ENCODE measurements around the gene BRSK2. TPM values are rescaled to one million over a fixed set of nuclear protein-coding genes. Genes with fewer than 3 reads are reported as not detected.

BRSK2 gene
- total and polyA plus RNA-seq, 2 experiments from 2014 or later: 4.7 to 13.6 TPM

DNA sequence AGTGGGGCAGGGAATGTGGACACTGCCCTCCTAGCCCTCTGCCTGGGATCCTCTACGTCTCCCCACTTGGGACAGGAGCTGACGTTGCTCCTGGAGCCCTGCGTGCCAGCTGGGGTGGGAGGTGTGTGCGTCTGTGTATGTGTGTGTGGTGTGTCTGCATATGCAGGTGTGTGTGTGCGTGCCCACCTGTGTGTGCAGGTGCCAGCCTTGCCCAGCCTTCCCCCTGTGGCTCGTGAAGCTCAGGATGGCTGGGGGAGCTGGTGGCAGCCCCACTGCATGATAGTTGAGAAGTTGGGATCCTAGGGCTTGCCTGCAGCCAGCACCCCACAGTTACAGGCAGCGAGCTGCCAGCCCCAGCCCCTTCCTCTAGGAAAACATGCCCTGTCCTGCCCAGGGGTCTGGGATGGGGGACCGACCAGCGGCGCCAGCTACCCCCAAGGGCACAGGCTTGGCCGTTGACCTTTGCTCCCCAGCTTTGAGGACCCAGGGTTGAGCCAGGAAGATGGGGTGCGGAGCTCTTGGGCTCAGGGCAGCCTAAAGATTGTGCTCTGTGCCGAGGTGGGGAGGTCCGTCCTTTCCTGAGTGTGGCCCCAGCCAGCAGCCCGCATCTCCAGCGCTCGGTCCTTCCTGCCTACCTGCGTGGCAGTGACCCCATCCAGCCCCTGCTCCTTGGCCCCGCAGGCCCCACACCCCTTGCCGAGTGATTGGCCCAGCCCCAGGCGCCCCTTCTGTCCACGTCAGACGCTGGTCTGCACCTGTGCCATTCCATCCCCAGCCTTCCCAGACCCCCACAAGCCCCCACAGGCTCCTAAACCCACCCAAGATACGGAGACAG, 15.7 kb downstream of the BRSK2 start:
- Histone ChIP-seq H2AFZ (no peak overlapping the region), H4K20me1 (ENCODE audit: insufficient read depth, poor library complexity, severe bottlenecking) (peaks cover 5% of the 10 kb centered on the region), H3K36me3 (replicated peaks; ENCODE audit: insufficient read depth, low read depth) (no peaks in the 10 kb centered on the region), H3K9me2 (replicated peaks; ENCODE audit: insufficient read depth) (no peaks in the 10 kb centered on the region), H3K4me2 (no peak overlapping the region), H3K27ac (no peak overlapping the region), H3K79me2 (no peaks in the 10 kb centered on the region), H3K4me3 (no peak overlapping the region), H3K4me1 (ENCODE audit: insufficient read depth) (peaks cover 2% of the 10 kb centered on the region), H3K9me3 (ENCODE audit: low read depth) (no peaks in the 10 kb centered on the region), H3K27me3 (no peaks in the 10 kb centered on the region)
- TF ChIP-seq EZH2 (IDR thresholded peaks at IDR 0.05; ENCODE audit: borderline replicate concordance): no peak
- TF ChIP-seq, protein P1, sequence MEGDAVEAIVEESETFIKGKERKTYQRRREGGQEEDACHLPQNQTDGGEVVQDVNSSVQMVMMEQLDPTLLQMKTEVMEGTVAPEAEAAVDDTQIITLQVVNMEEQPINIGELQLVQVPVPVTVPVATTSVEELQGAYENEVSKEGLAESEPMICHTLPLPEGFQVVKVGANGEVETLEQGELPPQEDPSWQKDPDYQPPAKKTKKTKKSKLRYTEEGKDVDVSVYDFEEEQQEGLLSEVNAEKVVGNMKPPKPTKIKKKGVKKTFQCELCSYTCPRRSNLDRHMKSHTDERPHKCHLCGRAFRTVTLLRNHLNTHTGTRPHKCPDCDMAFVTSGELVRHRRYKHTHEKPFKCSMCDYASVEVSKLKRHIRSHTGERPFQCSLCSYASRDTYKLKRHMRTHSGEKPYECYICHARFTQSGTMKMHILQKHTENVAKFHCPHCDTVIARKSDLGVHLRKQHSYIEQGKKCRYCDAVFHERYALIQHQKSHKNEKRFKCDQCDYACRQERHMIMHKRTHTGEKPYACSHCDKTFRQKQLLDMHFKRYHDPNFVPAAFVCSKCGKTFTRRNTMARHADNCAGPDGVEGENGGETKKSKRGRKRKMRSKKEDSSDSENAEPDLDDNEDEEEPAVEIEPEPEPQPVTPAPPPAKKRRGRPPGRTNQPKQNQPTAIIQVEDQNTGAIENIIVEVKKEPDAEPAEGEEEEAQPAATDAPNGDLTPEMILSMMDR (IDR thresholded peaks at IDR 0.05; ENCODE audit: poor library complexity): no peak
- TF ChIP-seq EZH2phosphoT487 (IDR thresholded peaks at IDR 0.05; ENCODE audit: low read depth, severe bottlenecking, unreplicated experiment): no peak
- 93% methylated on average over 24 of the region's 24 CpGs for WGBS (ENCODE audit: low lambda C conversion rate, missing lambda C conversion rate)
- DNase-seq (ENCODE audit: low spot score): no peak

DNA sequence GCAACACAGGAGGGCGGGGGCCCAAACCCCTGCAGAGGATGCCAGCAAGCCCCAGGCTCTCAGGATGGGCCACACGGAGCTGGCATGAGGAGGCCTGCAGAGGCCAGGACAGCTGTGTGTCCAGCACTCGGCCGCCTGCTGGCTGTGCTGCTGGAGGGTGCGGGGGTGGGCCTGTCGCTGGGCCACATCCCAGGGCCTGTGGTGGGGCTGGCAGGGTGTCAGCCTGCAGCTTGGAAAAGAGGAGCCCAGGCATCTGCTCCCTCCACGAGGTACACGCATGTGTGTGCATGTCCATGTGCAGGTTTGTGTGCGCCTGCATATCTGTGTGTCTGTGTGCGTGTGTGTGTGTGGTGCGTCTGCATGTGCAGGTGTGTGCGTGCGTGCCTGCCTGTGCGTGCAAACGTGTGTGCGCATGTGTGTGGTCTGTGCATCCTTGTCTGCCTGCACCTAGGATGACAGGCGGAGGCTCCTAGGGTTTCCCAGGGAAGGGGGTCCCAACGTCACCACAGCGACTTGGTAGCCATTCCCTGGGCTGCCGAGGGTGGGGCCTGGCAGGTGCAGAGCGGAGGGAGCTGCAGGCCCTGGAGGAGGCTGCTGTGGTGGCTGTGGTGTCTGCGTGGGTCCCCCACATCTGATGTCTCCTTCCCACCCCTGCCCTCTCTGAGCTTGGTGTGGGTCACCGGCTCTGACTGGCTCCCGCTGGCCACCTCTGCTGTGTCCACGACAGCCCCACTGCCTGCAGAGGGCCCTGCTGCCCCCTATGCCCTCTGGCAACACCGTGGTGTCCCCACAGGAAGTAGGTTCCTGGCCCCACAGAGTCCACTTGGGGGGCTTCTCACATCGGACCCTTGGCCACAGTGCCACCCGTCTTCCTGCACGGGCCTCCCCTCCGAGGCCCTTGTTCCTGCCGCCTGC, 17.1 kb downstream of the BRSK2 start:
- H3K4me2 ChIP-seq: no peak overlapping the region
- H3K9me2 ChIP-seq (replicated peaks; ENCODE audit: insufficient read depth): no peaks in the 10 kb centered on the region
- no peaks in the 10 kb centered on the region for H3K4me1 ChIP-seq (ENCODE audit: insufficient read depth)
- H2AFZ ChIP-seq: no peak overlapping the region
- H3K4me3 ChIP-seq: no peak overlapping the region
- no peak for TF ChIP-seq EZH2phosphoT487 (IDR thresholded peaks at IDR 0.05; ENCODE audit: low read depth, severe bottlenecking, unreplicated experiment)
- no peak for TF ChIP-seq EZH2 (IDR thresholded peaks at IDR 0.05; ENCODE audit: borderline replicate concordance)
- TF ChIP-seq, protein P1 (IDR thresholded peaks at IDR 0.05; ENCODE audit: poor library complexity): no peak
- no peaks in the 10 kb centered on the region for H3K36me3 ChIP-seq (replicated peaks; ENCODE audit: insufficient read depth, low read depth)
- no peaks in the 10 kb centered on the region for H3K9me3 ChIP-seq (ENCODE audit: low read depth)
- DNase-seq (ENCODE audit: low spot score): no peak
- H3K27me3 ChIP-seq: no peaks in the 10 kb centered on the region
- no peak overlapping the region for H3K27ac ChIP-seq
- H4K20me1 ChIP-seq (ENCODE audit: insufficient read depth, poor library complexity, severe bottlenecking): no peaks in the 10 kb centered on the region
- WGBS (ENCODE audit: low lambda C conversion rate, missing lambda C conversion rate): 89% methylated on average over 31 of the region's 31 CpGs
- no peaks in the 10 kb centered on the region for H3K79me2 ChIP-seq

DNA sequence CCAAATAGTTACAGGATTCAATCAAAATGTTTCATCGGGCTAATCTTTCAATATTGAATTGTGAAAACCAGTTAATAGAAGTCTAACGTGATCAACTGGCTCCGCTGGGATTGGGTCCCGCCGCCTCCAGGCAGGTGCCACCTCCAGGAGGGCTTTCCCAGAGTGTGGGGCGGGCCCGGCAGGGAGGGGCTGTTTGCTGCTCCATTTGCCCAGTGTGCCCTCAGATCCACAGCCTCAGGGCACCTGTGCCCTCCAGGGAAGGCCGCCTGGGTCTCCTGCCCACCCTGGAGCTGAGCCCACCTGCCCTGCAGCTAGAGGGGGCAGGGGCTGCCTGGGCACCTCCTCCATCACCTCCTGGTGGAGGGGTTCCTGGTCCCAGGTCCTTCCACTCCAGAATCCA, 17.9 kb downstream of the BRSK2 start:
- no peak overlapping the region for H2AFZ ChIP-seq
- H3K9me3 ChIP-seq (ENCODE audit: low read depth): no peaks in the 10 kb centered on the region
- H3K79me2 ChIP-seq: no peaks in the 10 kb centered on the region
- H3K4me3 ChIP-seq: no peak overlapping the region
- no peaks in the 10 kb centered on the region for H4K20me1 ChIP-seq (ENCODE audit: insufficient read depth, poor library complexity, severe bottlenecking)
- no peaks in the 10 kb centered on the region for H3K36me3 ChIP-seq (replicated peaks; ENCODE audit: insufficient read depth, low read depth)
- no peaks in the 10 kb centered on the region for H3K9me2 ChIP-seq (replicated peaks; ENCODE audit: insufficient read depth)
- H3K27ac ChIP-seq: no peak overlapping the region
- no peaks in the 10 kb centered on the region for H3K4me1 ChIP-seq (ENCODE audit: insufficient read depth)
- TF ChIP-seq EZH2phosphoT487 (IDR thresholded peaks at IDR 0.05; ENCODE audit: low read depth, severe bottlenecking, unreplicated experiment): no peak
- TF ChIP-seq, protein P1 (IDR thresholded peaks at IDR 0.05; ENCODE audit: poor library complexity): no peak
- no peak for TF ChIP-seq EZH2 (IDR thresholded peaks at IDR 0.05; ENCODE audit: borderline replicate concordance)
- 98% methylated on average over 8 of the region's 8 CpGs for WGBS (ENCODE audit: low lambda C conversion rate, missing lambda C conversion rate)
- DNase-seq (ENCODE audit: low spot score): no peak
- H3K4me2 ChIP-seq: no peak overlapping the region
- H3K27me3 ChIP-seq: no peaks in the 10 kb centered on the region
